NCI-H128 (cell line): ENCODE data around the gene TLE6.
"Not testable (repeated sequence)": the region's sequence is repeated elsewhere in the genome, so short reads cannot be mapped to it uniquely, and the experiment has no call there.

ENCODE experiments used
- DNase-seq: peaks from one replicate; lab custom pipeline; 2025; ENCODE audit not compliant: unreplicated experiment; lab: John Stamatoyannopoulos, UW

Gene TLE6

GRCh38 chr19:3027292-3027691 is 49.9 kb downstream of the TLE6 start:
- DNase-seq: no peak

- DNase-seq: no peak
Measured at GRCh38 chr19:3027981-3028304, 50.6 kb downstream of the TLE6 start.

GRCh38 chr19:3028305-3029064 is 51.1 kb downstream of the TLE6 start:
- DNase-seq: no peak

- DNase-seq: no peak
Measured at GRCh38 chr19:3029065-3029923, 51.9 kb downstream of the TLE6 start, which contains the start of gene TLE2. Gene TLE2, minus strand, starts transcription at chr19:3029280. Its CDS starts 376 bp downstream, at chr19:3028904.

GRCh38 chr19:3031607-3031867 is 54.2 kb downstream of the TLE6 start:
- no peak for DNase-seq

GRCh38 chr19:3033595-3034405 is 56.4 kb downstream of the TLE6 start:
- no peak for DNase-seq

- DNase-seq: no peak
Measured at GRCh38 chr19:3034406-3034655, 57.0 kb downstream of the TLE6 start.

- no peak for DNase-seq
Measured at GRCh38 chr19:3034656-3035541, 57.5 kb downstream of the TLE6 start.

- DNase-seq: peak; percentile 98
Measured at GRCh38 chr19:3035542-3036118, 58.3 kb downstream of the TLE6 start.

GRCh38 chr19:3036119-3036976 is 59.0 kb downstream of the TLE6 start:
- peak; percentile 85 for DNase-seq

GRCh38 chr19:3036977-3037544 is 59.7 kb downstream of the TLE6 start:
- not testable (repeated sequence) for DNase-seq

GRCh38 chr19:3038214-3038613 is 60.9 kb downstream of the TLE6 start:
- no peak for DNase-seq

GRCh38 chr19:3039125-3039524 is 61.8 kb downstream of the TLE6 start:
- no peak for DNase-seq

- DNase-seq: no peak
Measured at GRCh38 chr19:3039641-3040077, 62.3 kb downstream of the TLE6 start.

- no peak for DNase-seq
Measured at GRCh38 chr19:3041327-3041726, 64.0 kb downstream of the TLE6 start.

GRCh38 chr19:3041761-3042620 is 64.6 kb downstream of the TLE6 start:
- DNase-seq: no peak

GRCh38 chr19:3042621-3043267 is 65.4 kb downstream of the TLE6 start:
- DNase-seq: no peak
